WTC11 (cell line): ENCODE results near the gene SYN1.

ENCODE experiments used
- CREM ChIP-seq: sonication (generic); formaldehyde crosslinking; IDR thresholded peaks from 2 replicates; pipeline ENCODE4 v1.8.1; 2022; ENCODE audit warnings: mild to moderate bottlenecking, missing genetic modification reagents, moderate library complexity
- CTCF ChIP-seq: fragments of 200-600 bp; IDR thresholded peaks from 2 replicates; pipeline ENCODE4 v1.8.0; 2022; ENCODE audit warnings: antibody characterized with exemption
- KAT7 ChIP-seq: sonication (generic); formaldehyde crosslinking; IDR thresholded peaks from 2 replicates; pipeline ENCODE4 v1.8.1; 2023; ENCODE audit warnings: missing genetic modification reagents, mild to moderate bottlenecking, borderline replicate concordance
- NR2C2 ChIP-seq: sonication (generic); formaldehyde crosslinking; IDR thresholded peaks from 2 replicates; pipeline ENCODE4 v1.8.0; 2022; ENCODE audit warnings: mild to moderate bottlenecking, missing genetic modification reagents
- RORB ChIP-seq: fragments of 250-450 bp; sonication (Bioruptor Pico); IDR thresholded peaks from 2 replicates; pipeline ENCODE4 v1.9.0; 2021; ENCODE audit warnings: mild to moderate bottlenecking
- SP1 ChIP-seq: sonication (generic); formaldehyde crosslinking; conservative IDR thresholded peaks from 2 replicates; pipeline ENCODE4 v1.8.1; 2022; ENCODE audit warnings: missing genetic modification reagents
- TEAD1 ChIP-seq: sonication (generic); formaldehyde crosslinking; IDR thresholded peaks from 2 replicates; pipeline ENCODE4 v1.8.0; 2022; ENCODE audit warnings: mild to moderate bottlenecking, missing genetic modification reagents
- TEAD4 ChIP-seq: sonication (generic); formaldehyde crosslinking; IDR thresholded peaks from 2 replicates; pipeline ENCODE4 v1.8.0; 2022; ENCODE audit warnings: mild to moderate bottlenecking, missing genetic modification reagents
- USF2 ChIP-seq: sonication (generic); formaldehyde crosslinking; IDR thresholded peaks from 2 replicates; pipeline ENCODE4 v1.8.1; 2023; ENCODE audit warnings: mild to moderate bottlenecking, missing genetic modification reagents, moderate library complexity
- ZNF281 ChIP-seq: sonication (generic); formaldehyde crosslinking; IDR thresholded peaks from 2 replicates; pipeline ENCODE4 v1.8.0; 2023; ENCODE audit warnings: mild to moderate bottlenecking, missing genetic modification reagents
- ZNF317 ChIP-seq: sonication (generic); formaldehyde crosslinking; IDR thresholded peaks from 2 replicates; pipeline ENCODE4 v1.8.1; 2023; ENCODE audit warnings: low read depth, mild to moderate bottlenecking, moderate library complexity, missing genetic modification reagents, borderline replicate concordance
- ZNF416 ChIP-seq: fragments of 250-450 bp; sonication (Bioruptor Pico); IDR thresholded peaks from 2 replicates; pipeline ENCODE4 v1.9.0; 2021; ENCODE audit warnings: mild to moderate bottlenecking, inconsistent platforms
- TF ChIP-seq, protein P1 (sequence below): sonication (generic); formaldehyde crosslinking; conservative IDR thresholded peaks from 2 replicates; pipeline ENCODE4 v1.8.1; 2022; ENCODE audit warnings: mild to moderate bottlenecking, missing genetic modification reagents

DNA sequence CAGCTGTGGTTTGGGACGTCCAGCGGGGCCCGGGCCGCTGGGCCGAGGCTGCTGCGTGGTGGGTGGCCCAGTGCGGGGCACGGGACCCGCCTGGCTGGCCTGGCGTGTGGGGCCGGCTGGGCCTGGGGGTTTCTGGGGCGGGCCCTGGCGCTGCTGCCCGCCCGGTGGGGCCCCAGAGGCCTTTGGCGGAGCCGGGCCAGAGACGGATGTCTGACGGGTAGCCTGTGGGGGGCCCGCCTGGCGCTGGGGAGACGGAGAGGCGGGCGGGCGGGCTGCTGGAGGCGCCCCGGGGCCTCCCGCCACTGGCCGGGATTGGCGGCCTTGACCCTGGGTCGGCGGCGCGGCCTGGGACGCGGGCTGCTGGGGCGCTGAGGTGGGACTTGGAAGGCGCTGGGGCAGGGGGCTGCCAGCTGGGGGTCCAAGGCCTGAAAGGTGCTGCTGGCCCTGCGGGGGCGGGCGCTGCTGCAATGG, 45.5 kb downstream of the SYN1 start:
- no peak for TF ChIP-seq ZNF416 (CRISPR knock-in tag)
- TF ChIP-seq TEAD4 (CRISPR knock-in tag): no peak
- no peak for TF ChIP-seq CTCF
- no peak for TF ChIP-seq ZNF281 (CRISPR knock-in tag)
- no peak for TF ChIP-seq SP1 (CRISPR knock-in tag)
- no peak for TF ChIP-seq NR2C2 (CRISPR knock-in tag)
- TF ChIP-seq, protein P1, sequence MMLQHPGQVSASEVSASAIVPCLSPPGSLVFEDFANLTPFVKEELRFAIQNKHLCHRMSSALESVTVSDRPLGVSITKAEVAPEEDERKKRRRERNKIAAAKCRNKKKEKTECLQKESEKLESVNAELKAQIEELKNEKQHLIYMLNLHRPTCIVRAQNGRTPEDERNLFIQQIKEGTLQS (CRISPR knock-in tag): no peak
- TF ChIP-seq ZNF317 (CRISPR knock-in tag): no peak
- TF ChIP-seq RORB (CRISPR knock-in tag): no peak
- no peak for TF ChIP-seq USF2 (CRISPR knock-in tag)
- no peak for TF ChIP-seq KAT7
- TF ChIP-seq CREM: no peak
- no peak for TF ChIP-seq TEAD1
